HG03378 (cell line): ENCODE measurements around the gene PYGB.
"Not testable (repeated sequence)": the region's sequence is repeated elsewhere in the genome, so short reads cannot be mapped to it uniquely, and the experiment has no call there.

Experiments
- ATAC-seq: cut with Tn5 transposase; IDR thresholded peaks from one replicate; pipeline ENCODE4 v1.9.1; 2021; ENCODE audit warnings: mild to moderate bottlenecking, moderate library complexity; ENCODE audit not compliant: unreplicated experiment

PYGB gene

GRCh38 chr20:25229486-25230165 is 18.3 kb upstream of the PYGB start:
- no peak for ATAC-seq

DNA sequence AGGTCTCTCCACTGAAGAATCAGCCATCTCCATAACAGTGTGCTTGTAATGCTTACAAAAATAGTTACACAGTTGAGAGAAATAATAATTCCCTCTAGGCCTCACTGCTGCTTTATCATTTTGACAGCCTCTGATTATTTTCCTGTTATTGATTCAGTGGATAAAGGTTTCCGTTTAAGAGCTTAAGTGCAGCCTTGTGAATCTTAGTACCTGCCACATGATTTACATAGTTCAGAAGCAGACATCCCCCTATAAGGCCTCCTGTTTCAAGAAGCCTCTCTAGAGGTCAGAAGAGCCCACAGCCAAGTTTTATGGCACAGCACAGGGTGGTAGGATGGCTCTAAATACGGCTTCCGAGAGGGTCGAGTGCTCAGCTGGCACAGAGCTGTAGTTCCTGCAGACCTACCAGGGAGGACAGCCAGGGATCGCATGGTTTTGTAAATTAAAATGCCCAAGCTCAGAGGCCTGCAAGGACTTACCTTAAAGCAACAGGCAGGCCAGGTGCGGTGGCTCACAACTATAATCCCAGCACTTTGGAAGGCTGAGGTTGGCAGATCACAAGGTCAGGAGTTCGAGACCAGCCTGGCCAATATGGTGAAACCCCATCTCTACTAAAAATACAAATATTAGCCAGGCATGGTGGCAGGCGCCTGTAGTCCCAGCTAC is 17.6 kb upstream of the PYGB start:
- ATAC-seq: peak; percentile 66

- no peak for ATAC-seq
Measured at GRCh38 chr20:25233016-25233772, 14.7 kb upstream of the PYGB start.

GRCh38 chr20:25234009-25234849 is 13.7 kb upstream of the PYGB start:
- ATAC-seq: not testable (repeated sequence)

GRCh38 chr20:25236450-25237304 is 11.2 kb upstream of the PYGB start:
- no peak for ATAC-seq

DNA sequence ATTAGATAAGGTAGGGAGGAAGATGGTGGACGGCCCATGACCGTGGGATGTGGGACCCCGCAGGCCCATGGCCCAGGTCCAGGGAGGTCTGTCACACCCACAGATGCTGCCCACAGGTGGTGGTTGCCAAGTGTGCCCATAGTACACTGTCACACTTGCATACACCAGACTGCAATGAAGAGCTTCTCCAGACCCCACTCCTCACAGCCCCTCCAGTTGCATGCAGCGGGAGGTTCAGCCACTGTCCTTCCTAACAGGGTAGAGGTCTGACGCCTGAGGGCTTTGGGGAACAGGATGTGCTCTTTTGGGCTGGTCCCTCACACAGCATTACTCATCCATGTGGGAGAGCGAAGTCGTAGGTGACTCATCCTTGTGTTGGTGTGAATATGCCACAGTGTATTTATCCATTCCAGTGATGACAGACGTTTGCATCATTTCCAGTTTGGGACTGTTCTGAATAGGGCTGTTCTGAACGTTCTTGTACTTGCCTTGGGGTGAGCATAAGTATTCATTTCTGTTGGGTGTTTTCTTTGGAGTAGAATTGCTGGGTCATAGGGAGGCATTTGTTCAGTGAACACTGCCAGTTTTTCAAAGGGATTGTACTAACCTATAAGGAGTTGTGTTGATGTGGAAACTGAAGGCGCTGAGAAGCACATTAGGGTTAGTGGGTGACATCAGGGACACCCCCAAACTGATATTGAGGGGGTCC is 10.1 kb upstream of the PYGB start:
- peak; percentile 81 for ATAC-seq

DNA sequence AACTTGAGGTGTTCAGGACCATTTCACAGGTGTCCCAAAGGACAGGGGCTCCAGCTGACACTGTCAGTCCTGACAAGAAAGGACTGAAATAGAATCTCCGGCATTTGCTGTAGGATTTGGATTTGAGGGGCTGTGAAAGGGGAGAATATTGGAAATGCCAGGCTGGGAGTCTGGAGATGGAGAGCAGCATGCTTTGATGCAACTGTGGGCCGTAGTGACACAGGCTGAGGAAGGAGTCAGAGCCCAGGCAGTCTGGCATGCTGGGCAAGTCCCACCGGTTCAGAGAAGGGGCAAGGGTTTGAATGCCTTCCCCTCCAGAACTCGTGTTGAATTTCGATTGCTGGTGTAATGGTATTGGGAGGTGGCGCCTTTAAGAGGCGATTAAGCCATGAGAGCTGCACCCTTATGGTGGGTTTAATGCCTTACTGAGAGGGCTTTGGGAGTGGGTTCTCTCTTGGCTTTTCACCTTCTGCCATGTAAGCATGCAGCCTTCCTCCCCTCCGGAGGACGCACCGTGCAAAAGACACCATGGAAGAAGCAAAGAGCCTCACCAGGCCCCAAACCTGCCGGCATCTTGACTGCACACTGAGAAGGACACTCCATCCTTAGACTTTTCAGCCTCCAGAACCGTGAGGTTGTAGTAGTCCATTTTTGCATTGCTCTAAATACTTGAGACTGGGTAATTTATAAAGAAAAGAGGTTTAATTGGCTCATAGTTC is 9.4 kb upstream of the PYGB start:
- no peak for ATAC-seq

GRCh38 chr20:25239387-25240370 is 8.2 kb upstream of the PYGB start:
- no peak for ATAC-seq

GRCh38 chr20:25240851-25241658 is 6.8 kb upstream of the PYGB start:
- not testable (repeated sequence) for ATAC-seq

- not testable (repeated sequence) for ATAC-seq
Measured at GRCh38 chr20:25241659-25241955, 6.3 kb upstream of the PYGB start.

- ATAC-seq: no peak
Measured at GRCh38 chr20:25242231-25242630, 5.7 kb upstream of the PYGB start.

DNA sequence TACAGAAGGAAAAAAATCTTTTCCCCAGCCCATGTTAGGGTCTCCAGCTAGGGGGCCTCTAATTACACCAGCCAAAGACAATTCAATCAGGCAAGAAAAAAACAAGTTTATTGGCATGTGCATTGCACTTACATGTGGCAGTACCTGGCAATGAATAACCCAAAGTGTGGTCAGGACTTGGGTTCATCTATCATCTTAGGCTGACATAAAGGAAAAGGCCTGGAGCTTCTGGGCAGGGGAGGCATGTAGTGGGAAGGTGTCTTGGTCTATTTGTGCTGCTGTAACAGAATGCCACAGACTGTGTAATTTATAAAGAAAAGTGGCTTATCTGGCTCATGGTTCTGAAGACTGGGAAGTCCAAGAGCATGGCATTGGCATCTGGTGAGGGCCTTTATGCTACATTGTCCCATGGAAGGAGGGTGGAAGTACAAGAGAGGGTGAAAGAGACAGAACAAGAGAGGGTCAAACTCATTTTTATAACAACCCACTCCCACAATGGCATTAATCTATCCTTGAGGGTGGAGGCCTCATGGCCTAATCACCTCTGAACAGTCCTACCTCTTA is 4.4 kb upstream of the PYGB start:
- ATAC-seq: no peak

DNA sequence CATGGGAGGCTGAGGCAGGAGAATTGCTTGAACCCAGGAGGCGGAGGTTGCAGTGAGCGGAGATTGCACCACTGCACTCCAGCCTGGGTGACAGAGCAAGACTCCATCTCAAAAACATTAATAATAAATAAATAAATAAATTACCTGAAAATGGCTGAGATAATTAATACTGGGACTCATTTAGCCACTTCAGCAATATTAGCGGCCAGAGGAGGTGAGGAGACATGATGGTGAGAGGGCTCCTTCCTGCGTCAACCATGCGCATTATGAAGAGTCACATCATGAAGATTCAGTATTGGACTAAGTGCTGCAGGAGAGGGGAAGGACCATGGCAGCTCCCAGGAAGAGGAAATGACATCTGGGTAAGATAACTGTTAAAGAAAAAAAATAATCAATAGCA is 2.9 kb upstream of the PYGB start:
- ATAC-seq: no peak

DNA sequence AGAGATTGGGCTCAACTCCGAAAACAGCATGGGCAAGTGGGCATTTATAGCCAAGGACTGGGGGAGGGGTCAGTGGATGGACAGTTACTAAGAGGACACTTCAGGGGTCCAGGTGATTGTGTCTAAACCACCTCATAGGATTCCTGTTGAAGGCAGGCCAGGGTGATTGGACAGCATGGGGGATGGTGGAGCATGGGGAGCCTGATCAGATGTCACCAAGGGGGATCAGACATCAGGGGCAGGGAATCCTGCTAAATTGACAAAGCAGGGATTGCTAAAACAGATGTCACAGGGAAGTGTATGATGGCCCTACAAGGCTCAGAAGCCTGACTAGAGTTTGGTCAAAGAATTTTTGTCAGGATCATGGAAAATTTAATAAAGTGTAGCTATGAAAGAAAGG is 2.4 kb upstream of the PYGB start:
- ATAC-seq: no peak

DNA sequence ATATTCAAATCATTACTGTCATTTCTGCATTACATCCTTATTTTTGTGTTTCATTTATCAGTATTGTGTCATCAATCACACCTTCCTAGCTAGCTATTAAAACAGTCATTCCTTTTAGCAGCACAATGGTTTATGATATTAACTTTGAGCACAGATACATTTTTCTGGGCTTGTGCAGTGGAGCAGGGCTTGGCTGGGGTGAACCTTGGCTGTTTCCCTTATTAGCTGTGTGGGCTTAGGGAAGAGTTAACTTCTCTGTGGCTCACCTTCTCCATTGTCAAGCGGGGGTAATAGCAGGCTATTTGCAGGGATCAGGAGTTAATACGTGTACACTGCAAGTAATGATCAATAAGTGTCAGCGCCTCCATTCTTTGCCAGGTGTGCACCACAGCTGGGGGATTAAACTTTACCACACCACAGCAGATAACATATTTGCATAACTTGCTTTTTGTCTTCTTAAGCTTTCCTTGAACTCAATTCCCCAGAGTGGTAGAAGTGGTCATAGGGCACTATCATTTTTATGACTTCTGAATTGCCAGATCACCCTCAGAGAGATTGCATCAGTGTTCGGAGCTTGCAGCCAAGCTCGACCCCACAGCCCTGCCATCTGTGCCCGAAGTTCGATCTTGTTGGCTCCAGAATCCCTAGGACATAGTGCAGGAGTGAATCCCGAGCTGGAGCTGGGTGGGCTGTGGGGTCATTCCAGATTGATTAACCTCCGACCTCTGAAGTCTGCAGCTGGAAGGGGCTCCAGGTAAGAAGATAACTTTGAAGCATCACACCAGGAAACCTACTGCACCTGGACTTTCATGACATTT is 1.5 kb upstream of the PYGB start:
- ATAC-seq: peak; percentile 37

DNA sequence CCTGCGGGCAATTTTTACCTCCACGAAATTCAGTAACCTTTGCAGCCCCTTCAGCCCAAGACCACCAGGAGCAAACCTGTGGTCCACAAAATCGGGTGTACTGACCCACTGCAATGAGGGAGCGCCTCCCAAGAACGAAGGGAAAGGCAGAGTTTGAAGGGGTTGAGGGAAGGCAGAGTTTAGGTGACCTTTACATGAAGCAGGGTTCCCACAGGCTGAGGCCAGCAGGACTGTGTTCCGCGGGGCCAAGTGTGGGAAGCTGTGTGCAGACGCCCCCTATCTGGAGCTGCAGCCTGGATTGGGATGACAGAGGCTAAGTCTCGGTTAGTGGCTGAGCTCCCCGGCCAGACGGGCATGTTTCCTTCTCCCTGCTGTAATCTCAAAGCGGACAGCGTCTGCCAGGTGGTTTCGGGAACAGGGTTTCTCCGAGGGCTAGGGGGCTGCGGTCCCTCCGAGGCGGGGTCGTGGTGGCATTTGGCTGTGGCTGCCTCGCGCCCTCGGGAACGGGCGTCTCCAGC is 826 bp upstream of the PYGB start:
- ATAC-seq: no peak
